Endothelial cell of umbilical vein (primary cell): ENCODE data around the gene BIRC3. TPM values are rescaled to one million over a fixed set of nuclear protein-coding genes. Genes with fewer than 3 reads are reported as not detected.
A peak's percentile ranks its signal among the peaks of the same experiment; 100 is the strongest.

ENCODE experiments used
- BruUV-seq: library from RNA; stranded (reverse); fragments of 400-500 nt; replicated peaks from 2 replicates; lab custom pipeline; 2021; lab: Mats Ljungman, UMichigan
- CTCF ChIA-PET: fragments of 300-600, 350-600 bp; sonication (Branson Sonifier 250); formaldehyde crosslinking; loops from one replicate; lab custom pipeline; 2021; ENCODE audit warnings: antibody characterized with exemption, inconsistent platforms; lab: Charles Lee
- POLR2A ChIA-PET: fragments of 300-600, 350-600 bp; sonication (Branson Sonifier 250); formaldehyde crosslinking; loops from one replicate; lab custom pipeline; 2021; ENCODE audit warnings: antibody characterized with exemption, inconsistent platforms; lab: Charles Lee
- DNase-seq: peaks from one replicate; pipeline ENCODE4 v3.0.0-alpha.2; 2011; ENCODE audit warnings: low read depth, low spot score
- FAIRE-seq: peaks from 2 replicates; lab custom pipeline; 2011; peaks lifted over from hg19 to GRCh38; lab: Jason Lieb, UNC
- H2AFZ ChIP-seq: 2 replicates; pipeline ENCODE4 v1.6.0; 2012; ENCODE audit warnings: low read depth, low read length, control low read depth, inconsistent platforms
- H3K27ac ChIP-seq: 2 replicates; pipeline ENCODE4 v1.5.1; 2011; ENCODE audit warnings: low read depth, mild to moderate bottlenecking, control low read depth, low read length, moderate library complexity; ENCODE audit not compliant: insufficient read depth
- H3K27me3 ChIP-seq, 2 experiments: 2 replicates each; pipeline versions ENCODE4 v1.6.0 to v1.6.1; 2011; ENCODE audit warnings: low read length in 2 of 2, mixed read lengths in 1 of 2; ENCODE audit not compliant: control insufficient read depth in 2 of 2, insufficient read depth in 2 of 2
- H3K36me3 ChIP-seq, 2 experiments: 2 replicates in 1 of 2; 3 replicates in 1 of 2; pipeline ENCODE4 v1.5.1; 2011; ENCODE audit warnings: low read length in 2 of 2, mild to moderate bottlenecking in 1 of 2, moderate library complexity in 1 of 2; ENCODE audit not compliant: control insufficient read depth in 2 of 2, insufficient read depth in 2 of 2; ENCODE audit errors: extremely low read depth in 1 of 2
- H3K4me1 ChIP-seq: 3 replicates; pipeline ENCODE4 v1.5.1; 2011; ENCODE audit warnings: mild to moderate bottlenecking, low read length; ENCODE audit not compliant: control insufficient read depth, insufficient read depth; ENCODE audit errors: extremely low read depth
- H3K4me2 ChIP-seq: 2 replicates; pipeline ENCODE4 v1.6.1; 2011; ENCODE audit warnings: low read length, control low read depth, mixed read lengths; ENCODE audit not compliant: insufficient read depth
- H3K4me3 ChIP-seq, 3 experiments: fragments of 200-600 bp in 1 of 3; sonication (generic), shearing (Covaris generic) in 1 of 3; replicated peaks in 1 of 3; 2 replicates each; pipeline ENCODE4 v1.5.1; 2011 to 2016; ENCODE audit warnings: control low read depth in 3 of 3, low read length in 3 of 3, mild to moderate bottlenecking in 2 of 3, inconsistent platforms in 1 of 3, low read depth in 1 of 3, moderate library complexity in 1 of 3; ENCODE audit not compliant: insufficient read depth in 1 of 3
- H3K79me2 ChIP-seq: 2 replicates; pipeline ENCODE4 v1.6.0; 2012; ENCODE audit warnings: low read length, inconsistent platforms; ENCODE audit not compliant: control insufficient read depth, insufficient read depth
- H3K9ac ChIP-seq: replicated peaks from 2 replicates; pipeline ENCODE3; 2011; ENCODE audit warnings: low read length, control low read depth; ENCODE audit not compliant: insufficient read depth; ENCODE audit errors: extremely low read depth
- H3K9me1 ChIP-seq: replicated peaks from 3 replicates; pipeline ENCODE4 v1.6.0; 2011; ENCODE audit warnings: mild to moderate bottlenecking, low read length; ENCODE audit not compliant: control insufficient read depth, insufficient read depth; ENCODE audit errors: extremely low read depth
- H3K9me3 ChIP-seq: replicated peaks from 2 replicates; pipeline ENCODE4 v1.5.1; 2012; ENCODE audit warnings: low read length, inconsistent platforms; ENCODE audit not compliant: control insufficient read depth, insufficient read depth
- H4K20me1 ChIP-seq: replicated peaks from 2 replicates; pipeline ENCODE3; 2011; ENCODE audit warnings: mild to moderate bottlenecking, low read length; ENCODE audit not compliant: control insufficient read depth, insufficient read depth; ENCODE audit errors: extremely low read depth
- EZH2 ChIP-seq: IDR thresholded peaks from 2 replicates; pipeline ENCODE4 v1.6.1; 2012; ENCODE audit warnings: borderline replicate concordance, low read depth, mild to moderate bottlenecking, moderate library complexity, low read length, inconsistent platforms; ENCODE audit not compliant: severe bottlenecking
- FOS ChIP-seq: IDR thresholded peaks from 2 replicates; pipeline ENCODE4 v1.6.1; 2011; ENCODE audit warnings: mild to moderate bottlenecking, low read length, moderate library complexity, borderline replicate concordance; ENCODE audit not compliant: insufficient read depth
- GATA2 ChIP-seq: IDR thresholded peaks from 2 replicates; pipeline ENCODE4 v1.7.0; 2011; ENCODE audit warnings: low read depth, mild to moderate bottlenecking, moderate library complexity, mixed read lengths, low read length; ENCODE audit not compliant: insufficient read length, insufficient read depth
- JUN ChIP-seq: IDR thresholded peaks from 2 replicates; pipeline ENCODE4 v1.6.1; 2011; ENCODE audit warnings: borderline replicate concordance, low read depth; ENCODE audit not compliant: insufficient read length, insufficient read depth
- MYC ChIP-seq: IDR thresholded peaks from one replicate; pipeline ENCODE4 v1.6.1; 2011; ENCODE audit warnings: mild to moderate bottlenecking, low read depth, low read length
- POLR2A ChIP-seq: IDR thresholded peaks from 2 replicates; pipeline ENCODE4 v1.6.1; 2012; ENCODE audit warnings: low read depth, mild to moderate bottlenecking, control low read depth, low read length
- POLR2AphosphoS5 ChIP-seq: IDR thresholded peaks from 2 replicates; pipeline ENCODE4 v1.6.1; 2012; ENCODE audit warnings: low read depth, mild to moderate bottlenecking, control low read depth, low read length, moderate library complexity; ENCODE audit not compliant: insufficient read depth
- dilution Hi-C: fragments of 300-500 bp; cut with MboI; formaldehyde crosslinking; loops from one replicate; pipeline ENCODE4 v1.15.0; 2019; ENCODE audit warnings: low sequenced_read_pairs; ENCODE audit not compliant: extremely low pct_ligation_motif_present
- intact Hi-C: fragments of 100-400 bp; cut with micrococcal nuclease; formaldehyde crosslinking; loops from one replicate; pipeline ENCODE4 v1.10.0; 2022
- polyA plus RNA-seq, 4 experiments: library from polyadenylated mRNA; depleted of rRNA in 3 of 4; stranded (reverse) in 3 of 4; unstranded in 1 of 4; fragments of >200 nt; gene quantifications; 2 replicates each; pipeline versions ENCODE4 v1.2.1 to v1.2.3, GENCODE V29; 2011 to 2012; ENCODE audit warnings: missing spikeins in 1 of 4
- total RNA-seq: library from RNA; stranded (reverse); gene quantifications from 2 replicates; pipeline ENCODE4 v1.2.3, GENCODE V29; 2021
- TF ChIP-seq, protein P1 (sequence below): IDR thresholded peaks from 2 replicates; pipeline ENCODE4 v1.6.1; 2011; ENCODE audit not compliant: insufficient read depth, insufficient read length

BIRC3 gene
- total and polyA plus RNA-seq, 2 donors (not counting 3 experiments of a cell fraction or from before 2014, with no cell fraction given): 0.28 to 1.4 TPM

DNA sequence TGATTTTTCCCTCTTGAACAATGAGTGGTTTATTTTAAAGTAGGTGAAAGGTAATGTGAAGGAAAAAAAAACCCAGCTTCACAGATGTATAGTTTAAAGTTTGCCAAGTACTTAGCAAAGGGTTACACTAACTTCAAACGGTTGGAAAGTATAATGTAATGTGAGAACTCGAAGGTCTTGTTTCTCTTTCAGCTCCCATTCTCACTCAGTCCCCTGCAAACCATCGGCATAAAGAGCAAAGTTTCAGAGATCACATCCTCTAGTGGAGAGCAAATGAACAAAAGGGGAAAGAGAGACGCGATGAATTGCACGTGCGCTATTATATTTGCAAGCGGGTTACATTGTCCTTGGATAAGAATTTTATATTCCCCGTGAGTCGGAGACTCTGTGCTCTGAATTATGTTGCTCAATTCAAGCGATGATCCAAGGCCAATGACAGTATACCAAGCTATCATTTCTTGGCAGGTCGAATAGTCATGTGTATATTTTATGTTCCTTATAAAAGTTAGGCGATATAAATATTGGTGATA, 37.6 kb upstream of the BIRC3 start:
- no peak for TF ChIP-seq EZH2
- no peak for TF ChIP-seq MYC
- no peak for TF ChIP-seq FOS
- no peak for TF ChIP-seq GATA2
- no peak for TF ChIP-seq POLR2A
- no peak for TF ChIP-seq JUN
- TF ChIP-seq POLR2AphosphoS5: no peak
- TF ChIP-seq, protein P1, sequence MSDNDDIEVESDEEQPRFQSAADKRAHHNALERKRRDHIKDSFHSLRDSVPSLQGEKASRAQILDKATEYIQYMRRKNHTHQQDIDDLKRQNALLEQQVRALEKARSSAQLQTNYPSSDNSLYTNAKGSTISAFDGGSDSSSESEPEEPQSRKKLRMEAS: no peak
- peak overlapping the region; percentile 17 for H2AFZ ChIP-seq
- dilution Hi-C loops (no loop called here), intact Hi-C loops (no loop called here)
- no peaks in the 10 kb centered on the region for H3K9me3 ChIP-seq
- CTCF ChIA-PET: interaction anchor here (0.8 to 2.2 kb wide), 7 partner anchors 9 to 218 kb away, joined by 3 to 14 read pairs (median 3); no protein-coding TSS in a partner anchor
- DNase-seq (peak; percentile 33), FAIRE-seq (no peak)
- no peaks in the 10 kb centered on the region for H3K36me3 ChIP-seq
- H3K79me2 ChIP-seq: no peaks in the 10 kb centered on the region
- POLR2A ChIA-PET: no interaction called here
- no TSS peak for BruUV-seq
- H3K4me1 ChIP-seq: peaks cover 10% of the 10 kb centered on the region
- no peaks in the 10 kb centered on the region for H3K27me3 ChIP-seq
- no peak overlapping the region for H3K9ac ChIP-seq
- no peak overlapping the region for H3K4me3 ChIP-seq
- H3K27ac ChIP-seq: no peak overlapping the region
- no peaks in the 10 kb centered on the region for H4K20me1 ChIP-seq
- H3K9me1 ChIP-seq: no peaks in the 10 kb centered on the region
- no peak overlapping the region for H3K4me2 ChIP-seq
